Transverse colon (tissue), 4 donors: Measurements from ENCODE around the gene C22orf23. TPM values are rescaled to one million over a fixed set of nuclear protein-coding genes. Genes with fewer than 3 reads are reported as not detected.

Experiments used
- DNase-seq: peaks from one replicate; pipeline ENCODE4 v3.0.0-alpha.2; 2019
- H3K27ac ChIP-seq, 4 donors: fragments of 200-600 bp; sonication (generic); 2 replicates each; pipeline ENCODE4 v1.5.1; 2016 to 2018; ENCODE audit warnings: inconsistent platforms in 4 of 4
- H3K27me3 ChIP-seq: fragments of 200-600 bp; sonication (generic); 2 replicates; pipeline ENCODE4 v1.5.1; 2017; ENCODE audit warnings: inconsistent platforms
- H3K36me3 ChIP-seq, 4 donors: fragments of 200-600 bp; sonication (generic); 2 replicates each; pipeline ENCODE4 v1.5.1; 2017 to 2019; ENCODE audit warnings: inconsistent platforms in 4 of 4
- H3K4me1 ChIP-seq, 4 donors: fragments of 200-600 bp; sonication (generic); 2 replicates each; pipeline ENCODE4 v1.5.1; 2017 to 2020; ENCODE audit warnings: inconsistent platforms in 4 of 4
- H3K4me3 ChIP-seq, 4 donors: fragments of 200-600 bp; sonication (generic); 1 replicate in 1 of 4; 2 replicates in 3 of 4; pipeline versions ENCODE4 v1.5.1 to v1.6.1; 2017 to 2019; ENCODE audit warnings: inconsistent platforms in 4 of 4
- H3K9me3 ChIP-seq, 2 donors: fragments of 200-600 bp; sonication (generic); 2 replicates each; pipeline ENCODE4 v1.5.1; 2017 to 2019; ENCODE audit warnings: inconsistent platforms in 2 of 2
- EP300 ChIP-seq: sonication (generic); formaldehyde crosslinking; IDR thresholded peaks from one replicate; pipeline ENCODE4 v1.6.1; 2017; ENCODE audit warnings: antibody characterized with exemption, low read depth
- POLR2A ChIP-seq: fragments of 450-650 bp; IDR thresholded peaks from one replicate; pipeline ENCODE4 v1.6.1; 2016; ENCODE audit warnings: antibody characterized with exemption, mild to moderate bottlenecking, moderate library complexity
- POLR2AphosphoS5 ChIP-seq, 3 donors: sonication (generic); formaldehyde crosslinking; IDR thresholded peaks; one replicate each; pipeline ENCODE4 v1.6.1; 2016; ENCODE audit warnings: antibody characterized with exemption in 3 of 3
- WGBS, 2 donors: methylation state at CpG; one replicate each; pipeline ENCODE4 v1.1.5; 2018; ENCODE audit warnings: low coverage in 1 of 2; 5-methylcytosine and 5-hydroxymethylcytosine counted together
- in situ Hi-C, 4 donors: fragments of 200-750 bp; cut with MboI; loops; one replicate each; pipeline versions ENCODE4 v1.15.0 to v1.15.1; 2017; ENCODE audit warnings: low sequenced_read_pairs in 3 of 4, low pct_ligation_motif_present in 1 of 4, low pct_unique_long_range_greater_than_20kb in 1 of 4
- intact Hi-C: fragments of 100-400 bp; cut with DNase I; formaldehyde crosslinking; loops from one replicate; pipeline ENCODE4 v1.15.1; 2023; ENCODE audit warnings: low total_unique reads
- total RNA-seq, 4 donors: library from RNA; depleted of rRNA; stranded (reverse); fragments of >200 nt; gene quantifications; one replicate each; pipeline ENCODE4 v1.1.0, GENCODE V29; 2016
- TF ChIP-seq, protein P1 (sequence below), 5 experiments: fragments of 200-600 bp in 3 of 5; fragments of 450-650 bp in 2 of 5; sonication (generic) in 3 of 5; IDR thresholded peaks; 1 replicate in 2 of 5; 2 replicates in 3 of 5; pipeline ENCODE4 v1.5.1; 2016 to 2017; ENCODE audit warnings: antibody characterized with exemption in 5 of 5, inconsistent platforms in 3 of 5, mild to moderate bottlenecking in 2 of 5, moderate library complexity in 1 of 5

C22orf23 gene
- total RNA-seq, 4 donors from 2014 or later = not detected

DNA sequence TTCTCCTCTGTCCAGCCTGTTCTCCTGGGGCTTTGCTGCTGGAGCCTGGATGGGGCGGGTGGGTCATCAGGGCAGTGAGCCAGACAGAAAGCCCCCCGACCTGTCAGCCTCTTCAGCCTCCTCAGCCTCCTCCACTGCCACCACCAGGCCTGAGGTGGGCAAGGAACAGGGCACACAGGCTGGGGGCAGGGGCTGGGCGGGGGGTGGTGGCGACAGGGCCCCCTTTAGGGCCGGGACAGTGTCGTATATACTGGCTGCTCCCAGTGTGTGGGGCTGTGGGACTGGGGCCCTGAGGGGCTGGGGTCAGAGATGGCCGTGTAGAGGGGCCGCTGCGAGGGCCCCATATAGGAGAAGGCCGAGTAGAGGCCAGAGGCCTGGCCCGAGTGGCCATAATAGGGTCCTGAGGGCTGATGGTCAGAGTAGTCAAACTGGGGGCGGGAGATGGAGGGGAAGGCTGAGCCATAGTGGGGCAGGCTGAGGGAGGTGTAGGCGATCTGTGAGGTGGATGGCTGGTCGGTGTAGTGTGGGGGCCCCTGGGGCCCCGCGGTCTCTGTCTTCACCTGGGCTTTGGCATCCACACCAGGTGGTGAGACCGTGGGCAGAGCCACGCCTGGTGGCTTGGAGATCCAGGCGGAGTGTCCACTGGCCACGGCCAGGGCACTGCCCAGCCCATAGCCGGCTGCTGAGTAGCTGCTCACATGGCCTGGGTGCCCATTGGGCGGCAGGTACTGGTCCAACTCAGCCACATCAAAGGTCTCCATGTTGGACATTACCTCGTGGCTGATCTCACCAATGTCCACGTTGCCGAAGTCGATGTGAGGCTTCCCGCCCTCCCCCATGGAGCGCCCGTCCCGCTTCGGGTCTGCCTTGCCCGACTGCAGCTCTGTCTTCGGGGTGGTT, 20.1 kb upstream of the C22orf23 start:
- in situ Hi-C loops = loop anchor here in 1 of 4 donors (25.0 kb wide), 1 partner anchor 161 kb away; the partner anchor contains the start of genes GALR3 and GCAT
- WGBS, 2 donors = 93% methylated on average over 30 of the region's 33 CpGs; no CpG with 5 or more reads in 1 of the 2 donors

DNA sequence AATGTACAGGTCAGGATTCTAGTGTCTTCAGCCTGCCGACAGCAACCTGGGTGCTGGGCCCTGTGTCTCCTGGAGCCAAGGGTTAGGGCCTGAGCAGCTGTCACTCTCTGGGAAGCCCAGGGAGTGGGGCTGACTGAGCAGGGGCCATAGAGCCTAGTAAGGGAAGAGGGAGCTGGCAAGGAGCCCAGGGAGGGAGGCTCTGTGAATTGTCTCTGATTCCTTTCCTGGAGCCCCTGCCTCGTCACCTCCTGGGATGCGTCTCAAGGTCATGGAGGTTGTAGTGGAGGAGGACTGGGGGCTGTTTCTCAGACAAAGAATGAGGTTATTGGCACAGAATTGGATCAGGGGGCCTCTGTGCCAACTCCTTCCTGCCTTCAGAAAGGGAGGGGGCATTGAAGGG, 19.1 kb upstream of the C22orf23 start:
- no peak overlapping the region for H3K27ac ChIP-seq
- H3K36me3 ChIP-seq = peaks cover 0 to 12% (median 1%) of the 10 kb centered on the region in 4 donors
- H3K4me3 ChIP-seq = no peak overlapping the region
- TF ChIP-seq POLR2A (no peak), EP300 (no peak), POLR2AphosphoS5 (IDR thresholded peaks at IDR 0.05) (no peak)
- TF ChIP-seq, protein P1, sequence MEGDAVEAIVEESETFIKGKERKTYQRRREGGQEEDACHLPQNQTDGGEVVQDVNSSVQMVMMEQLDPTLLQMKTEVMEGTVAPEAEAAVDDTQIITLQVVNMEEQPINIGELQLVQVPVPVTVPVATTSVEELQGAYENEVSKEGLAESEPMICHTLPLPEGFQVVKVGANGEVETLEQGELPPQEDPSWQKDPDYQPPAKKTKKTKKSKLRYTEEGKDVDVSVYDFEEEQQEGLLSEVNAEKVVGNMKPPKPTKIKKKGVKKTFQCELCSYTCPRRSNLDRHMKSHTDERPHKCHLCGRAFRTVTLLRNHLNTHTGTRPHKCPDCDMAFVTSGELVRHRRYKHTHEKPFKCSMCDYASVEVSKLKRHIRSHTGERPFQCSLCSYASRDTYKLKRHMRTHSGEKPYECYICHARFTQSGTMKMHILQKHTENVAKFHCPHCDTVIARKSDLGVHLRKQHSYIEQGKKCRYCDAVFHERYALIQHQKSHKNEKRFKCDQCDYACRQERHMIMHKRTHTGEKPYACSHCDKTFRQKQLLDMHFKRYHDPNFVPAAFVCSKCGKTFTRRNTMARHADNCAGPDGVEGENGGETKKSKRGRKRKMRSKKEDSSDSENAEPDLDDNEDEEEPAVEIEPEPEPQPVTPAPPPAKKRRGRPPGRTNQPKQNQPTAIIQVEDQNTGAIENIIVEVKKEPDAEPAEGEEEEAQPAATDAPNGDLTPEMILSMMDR (IDR thresholded peaks at IDR 0.05) = no peak
- 17 to 70% methylated on average over 1 to 3 of the region's 3 CpGs for WGBS, 2 donors
- H3K4me1 ChIP-seq = no peaks in the 10 kb centered on the region
- in situ Hi-C loops (loop anchor here in 1 of 4 donors (25.0 kb wide), 1 partner anchor 160 kb away; the partner anchor contains the start of genes GALR3 and GCAT), intact Hi-C loops (no loop called here)
- DNase-seq = no peak
- H3K27me3 ChIP-seq = no peaks in the 10 kb centered on the region
- no peaks in the 10 kb centered on the region for H3K9me3 ChIP-seq

More for the DNA sequence above, 20.1 kb upstream of the C22orf23 start:
- Histone ChIP-seq H3K4me1 (no peaks in the 10 kb centered on the region), H3K27ac (no peak overlapping the region), H3K36me3 (peaks cover 0 to 2% (median 0%) of the 10 kb centered on the region in 4 donors), H3K9me3 (no peaks in the 10 kb centered on the region), H3K27me3 (no peaks in the 10 kb centered on the region), H3K4me3 (no peak overlapping the region)
- no peak for DNase-seq
- TF ChIP-seq EP300 = no peak
- intact Hi-C loops = no loop called here

DNA sequence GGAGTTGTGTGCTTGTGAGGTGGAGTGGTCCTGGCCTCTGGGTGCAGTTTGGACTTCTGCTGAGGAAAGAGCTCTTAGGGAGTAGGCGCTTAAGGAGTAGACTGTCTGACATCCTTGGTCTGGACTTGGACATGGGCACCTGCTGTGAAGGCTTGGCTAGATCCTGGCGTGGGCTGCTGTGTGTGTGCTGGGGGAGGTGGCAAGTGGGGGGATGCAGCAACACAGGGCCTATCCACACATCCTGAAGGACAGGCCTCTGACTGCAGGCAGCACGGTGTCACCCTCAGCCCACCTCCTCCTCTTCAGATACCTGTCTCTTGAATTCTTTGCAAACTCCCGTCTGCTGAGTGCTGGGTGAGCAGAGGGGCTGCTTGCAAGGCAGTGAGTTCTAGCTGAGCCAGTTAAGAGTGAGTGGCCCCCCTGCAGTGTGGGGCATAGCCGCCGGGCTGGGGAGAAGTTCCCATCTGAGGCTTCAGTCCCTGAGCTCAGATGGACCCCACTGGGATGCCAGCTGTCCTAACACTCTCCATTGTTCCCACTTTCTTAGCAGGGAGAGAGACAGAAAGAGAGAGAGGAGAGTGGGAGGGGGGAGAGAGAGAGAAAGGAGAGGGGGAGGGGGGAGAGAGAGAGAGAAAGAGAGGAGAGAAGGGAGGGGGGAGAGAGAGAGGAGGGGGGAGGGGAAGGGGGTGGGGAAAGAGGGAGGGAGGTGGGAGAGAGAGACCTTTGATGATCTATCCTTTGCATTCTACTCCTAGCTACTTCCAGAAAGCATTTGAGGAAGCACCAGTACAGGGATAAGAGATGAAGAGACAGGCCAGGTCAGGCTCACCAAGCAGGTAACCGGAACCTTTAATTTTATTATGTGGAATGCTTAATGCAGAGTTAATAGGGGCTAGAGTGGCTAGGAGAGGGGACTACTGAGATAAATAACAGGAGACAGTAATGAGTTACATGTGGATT, 18.4 kb upstream of the C22orf23 start:
- TF ChIP-seq EP300 (no peak), POLR2A (no peak)
- WGBS, 2 donors = 78 to 80% methylated on average over 1 to 7 of the region's 7 CpGs
- DNase-seq = no peak
- Histone ChIP-seq H3K4me3 (no peak overlapping the region), H3K27me3 (no peaks in the 10 kb centered on the region), H3K27ac (no peak overlapping the region), H3K9me3 (no peaks in the 10 kb centered on the region), H3K4me1 (no peaks in the 10 kb centered on the region), H3K36me3 (peaks cover 0 to 18% (median 5%) of the 10 kb centered on the region in 4 donors)
- intact Hi-C loops (no loop called here), in situ Hi-C loops (loop anchor here in 1 of 4 donors (25.0 kb wide), 1 partner anchor 159 kb away; the partner anchor contains the start of genes GALR3 and GCAT)

DNA sequence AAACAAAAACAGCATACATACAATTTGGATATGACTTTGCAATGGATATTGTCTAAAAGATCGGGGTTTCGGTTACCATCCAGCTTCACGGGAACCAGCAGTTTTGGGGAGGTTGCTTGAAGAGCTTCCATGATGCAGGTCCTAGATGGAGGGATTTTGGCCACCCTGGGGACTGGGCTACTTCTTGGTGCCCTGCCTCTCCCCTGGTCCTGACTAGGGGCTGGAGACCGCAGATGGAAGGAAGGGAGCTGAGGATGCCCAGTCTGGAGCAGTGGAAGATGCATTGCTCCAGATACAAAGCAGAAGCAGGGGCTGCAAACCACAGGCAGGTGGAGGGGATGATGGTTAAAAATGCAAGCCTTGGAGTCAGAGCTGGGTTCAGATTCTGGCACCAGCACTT, 17.5 kb upstream of the C22orf23 start:
- no peaks in the 10 kb centered on the region for H3K9me3 ChIP-seq
- in situ Hi-C loops = loop anchor here in 1 of 4 donors (25.0 kb wide), 1 partner anchor 159 kb away; the partner anchor contains the start of genes GALR3 and GCAT

More for the DNA sequence above, 17.5 kb upstream of the C22orf23 start:
- Histone ChIP-seq H3K36me3 (peaks cover 0 to 18% (median 5%) of the 10 kb centered on the region in 4 donors), H3K4me1 (no peaks in the 10 kb centered on the region), H3K27ac (no peak overlapping the region), H3K27me3 (no peaks in the 10 kb centered on the region), H3K4me3 (no peak overlapping the region)
- intact Hi-C loops = no loop called here
- TF ChIP-seq, protein P1 (IDR thresholded peaks at IDR 0.05) = no peak
- no peak for TF ChIP-seq POLR2A
- no peak for TF ChIP-seq EP300
- TF ChIP-seq POLR2AphosphoS5 (IDR thresholded peaks at IDR 0.05) = no peak
- WGBS, 2 donors = 95 to 100% methylated on average over 2 to 4 of the region's 4 CpGs
- no peak for DNase-seq
